ENCODE data around the gene PRKAG2. TPM values are rescaled to one million over a fixed set of nuclear protein-coding genes. Genes with fewer than 3 reads are reported as not detected.

PRKAG2 gene
- polyA plus RNA-seq, 1 of the 3 experiments (the other 2 are of a cell fraction) = 51.6 TPM

DNA sequence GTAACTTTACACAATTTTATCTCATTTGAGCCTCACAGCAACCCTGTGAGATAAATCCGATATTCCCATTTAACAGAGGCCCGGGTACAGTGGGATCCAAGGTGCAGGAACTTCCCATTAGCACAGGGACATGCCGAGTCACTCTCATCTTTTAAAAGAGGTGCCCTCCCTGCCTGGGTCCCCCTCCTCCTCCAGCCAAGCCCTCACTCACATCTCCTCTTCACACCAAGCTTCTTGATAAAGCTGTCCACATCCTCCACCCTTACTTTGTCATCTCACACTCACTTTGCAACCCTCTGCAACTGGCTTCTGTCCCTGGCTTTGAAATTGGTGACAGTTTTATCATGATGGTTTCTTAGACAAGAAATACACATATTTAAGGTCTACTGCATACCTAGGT, 212.6 kb downstream of the PRKAG2 start:
- Histone ChIP-seq H2AFZ (ENCODE audit: low read depth) (no peak overlapping the region), H3K4me2 (no peak overlapping the region), H3K9me3 (no peaks in the 10 kb centered on the region), H3K27ac (ENCODE audit: low read depth in 2 of 2, low read length in 1 of 2) (no peak overlapping the region), H3F3A (replicated peaks; ENCODE audit: insufficient read depth) (peaks cover 12% of the 10 kb centered on the region), H3K36me3 (replicated peaks in 1 of 2; ENCODE audit: control insufficient read depth in 1 of 2, insufficient read depth in 2 of 2, low read length in 1 of 2) (no peaks in the 10 kb centered on the region), H3K9ac (no peak overlapping the region), H3K27me3 (ENCODE audit: insufficient read depth) (no peaks in the 10 kb centered on the region), H3K9me2 (no peaks in the 10 kb centered on the region), H3K4me1 (ENCODE audit: control insufficient read depth in 1 of 2, insufficient read depth in 2 of 2, low read depth in 1 of 2, low read length in 1 of 2) (peaks cover 0 to 6% of the 10 kb centered on the region in 2 experiments; a peak in 1 of 4 replicates), H3K4me3 (ENCODE audit: low read depth in 2 of 2, low read length in 1 of 2) (no peak overlapping the region), H4K20me1 (ENCODE audit: insufficient read depth) (no peaks in the 10 kb centered on the region), H3K79me2 (ENCODE audit: insufficient read depth) (no peaks in the 10 kb centered on the region)
- 97% methylated on average over 3 of the region's 3 CpGs for WGBS (ENCODE audit: low lambda C conversion rate)
- no peak for TF ChIP-seq SMC3 (IDR thresholded peaks at IDR 0.05; ENCODE audit: low read depth, low read length)
- POLR2A ChIA-PET = no interaction called here
- no peak for DNase-seq
- CTCF ChIA-PET = interaction anchor here (1.1 to 5.6 kb wide), 2 partner anchors 25 to 95 kb away, joined by 4 to 19 read pairs; no protein-coding TSS in a partner anchor

DNA sequence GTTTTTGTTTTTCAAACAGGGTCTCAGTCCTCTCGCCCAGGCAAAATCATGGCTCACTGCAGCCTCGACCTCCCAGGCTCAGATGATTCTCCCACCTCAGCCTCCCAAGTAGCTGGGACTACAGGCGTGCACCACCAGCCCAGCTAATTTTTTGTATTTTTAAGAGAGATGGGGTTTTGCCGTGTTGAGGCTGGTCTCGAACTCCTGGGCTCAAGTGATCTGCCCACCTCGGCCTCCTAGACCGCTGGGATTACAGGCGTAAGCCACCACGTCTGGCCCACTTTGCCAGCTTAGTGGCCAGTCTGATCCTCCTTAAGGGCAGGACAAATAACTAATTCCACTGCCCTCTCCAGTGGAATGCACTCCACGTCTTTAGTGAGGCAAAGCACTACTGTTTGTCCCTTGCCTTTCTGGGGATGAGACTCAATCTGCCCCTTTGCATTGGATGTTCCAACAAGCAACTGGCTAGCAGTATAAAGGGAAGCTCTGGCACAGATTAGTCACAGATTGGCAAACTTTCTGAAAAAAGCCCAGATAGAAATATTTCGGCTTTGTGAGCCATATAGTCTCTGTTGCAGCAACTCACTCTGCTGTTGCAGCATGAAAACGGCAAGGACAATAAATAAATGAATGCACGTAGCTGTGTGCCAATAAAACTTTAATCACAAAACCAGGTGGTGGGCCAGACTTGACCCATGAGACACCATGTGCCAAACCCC, 213.4 kb downstream of the PRKAG2 start:
- Histone ChIP-seq H2AFZ (ENCODE audit: low read depth) (no peak overlapping the region), H3K9me2 (no peaks in the 10 kb centered on the region), H4K20me1 (ENCODE audit: insufficient read depth) (no peaks in the 10 kb centered on the region), H3K27me3 (ENCODE audit: insufficient read depth) (no peaks in the 10 kb centered on the region), H3K36me3 (replicated peaks in 1 of 2; ENCODE audit: control insufficient read depth in 1 of 2, insufficient read depth in 2 of 2, low read length in 1 of 2) (no peaks in the 10 kb centered on the region), H3K9ac (no peak overlapping the region), H3K27ac (ENCODE audit: low read depth in 2 of 2, low read length in 1 of 2) (no peak overlapping the region), H3K4me2 (no peak overlapping the region), H3K4me1 (ENCODE audit: control insufficient read depth in 1 of 2, insufficient read depth in 2 of 2, low read depth in 1 of 2, low read length in 1 of 2) (peaks cover 0 to 6% of the 10 kb centered on the region in 2 experiments; a peak in 1 of 4 replicates), H3K79me2 (ENCODE audit: insufficient read depth) (no peaks in the 10 kb centered on the region), H3K4me3 (ENCODE audit: low read depth in 2 of 2, low read length in 1 of 2) (no peak overlapping the region), H3K9me3 (no peaks in the 10 kb centered on the region), H3F3A (replicated peaks; ENCODE audit: insufficient read depth) (peaks cover 12% of the 10 kb centered on the region)
- WGBS (ENCODE audit: low lambda C conversion rate) = 77% methylated on average over 10 of the region's 13 CpGs
- CTCF ChIA-PET = interaction anchor here (5.6 kb wide), 1 partner anchor 96 kb away, joined by 19 read pairs; no protein-coding TSS in a partner anchor
- POLR2A ChIA-PET = no interaction called here
- DNase-seq = no peak
- TF ChIP-seq RCOR1 (IDR thresholded peaks at IDR 0.05; ENCODE audit: low read length) (no peak), SMC3 (IDR thresholded peaks at IDR 0.05; ENCODE audit: low read depth, low read length) (no peak), FOSL2 (IDR thresholded peaks at IDR 0.05; ENCODE audit: borderline replicate concordance, low read depth) (no peak), RAD21 (IDR thresholded peaks at IDR 0.05; ENCODE audit: low read length) (no peak), TEAD4 (IDR thresholded peaks at IDR 0.05; ENCODE audit: borderline replicate concordance, insufficient read depth) (no peak), CHD2 (IDR thresholded peaks at IDR 0.05; ENCODE audit: low read length, partially characterized antibody) (no peak), EZH2phosphoT487 (IDR thresholded peaks at IDR 0.05; ENCODE audit: borderline replicate concordance, low read depth) (no peak), JUND (IDR thresholded peaks at IDR 0.05) (no peak), RFX5 (IDR thresholded peaks at IDR 0.05; ENCODE audit: low read length) (no peak), ELF1 (IDR thresholded peaks at IDR 0.05) (no peak), TCF12 (IDR thresholded peaks at IDR 0.05) (no peak), NRF1 (IDR thresholded peaks at IDR 0.05; ENCODE audit: low read depth, low read length) (no peak)
- TF ChIP-seq, protein P1, sequence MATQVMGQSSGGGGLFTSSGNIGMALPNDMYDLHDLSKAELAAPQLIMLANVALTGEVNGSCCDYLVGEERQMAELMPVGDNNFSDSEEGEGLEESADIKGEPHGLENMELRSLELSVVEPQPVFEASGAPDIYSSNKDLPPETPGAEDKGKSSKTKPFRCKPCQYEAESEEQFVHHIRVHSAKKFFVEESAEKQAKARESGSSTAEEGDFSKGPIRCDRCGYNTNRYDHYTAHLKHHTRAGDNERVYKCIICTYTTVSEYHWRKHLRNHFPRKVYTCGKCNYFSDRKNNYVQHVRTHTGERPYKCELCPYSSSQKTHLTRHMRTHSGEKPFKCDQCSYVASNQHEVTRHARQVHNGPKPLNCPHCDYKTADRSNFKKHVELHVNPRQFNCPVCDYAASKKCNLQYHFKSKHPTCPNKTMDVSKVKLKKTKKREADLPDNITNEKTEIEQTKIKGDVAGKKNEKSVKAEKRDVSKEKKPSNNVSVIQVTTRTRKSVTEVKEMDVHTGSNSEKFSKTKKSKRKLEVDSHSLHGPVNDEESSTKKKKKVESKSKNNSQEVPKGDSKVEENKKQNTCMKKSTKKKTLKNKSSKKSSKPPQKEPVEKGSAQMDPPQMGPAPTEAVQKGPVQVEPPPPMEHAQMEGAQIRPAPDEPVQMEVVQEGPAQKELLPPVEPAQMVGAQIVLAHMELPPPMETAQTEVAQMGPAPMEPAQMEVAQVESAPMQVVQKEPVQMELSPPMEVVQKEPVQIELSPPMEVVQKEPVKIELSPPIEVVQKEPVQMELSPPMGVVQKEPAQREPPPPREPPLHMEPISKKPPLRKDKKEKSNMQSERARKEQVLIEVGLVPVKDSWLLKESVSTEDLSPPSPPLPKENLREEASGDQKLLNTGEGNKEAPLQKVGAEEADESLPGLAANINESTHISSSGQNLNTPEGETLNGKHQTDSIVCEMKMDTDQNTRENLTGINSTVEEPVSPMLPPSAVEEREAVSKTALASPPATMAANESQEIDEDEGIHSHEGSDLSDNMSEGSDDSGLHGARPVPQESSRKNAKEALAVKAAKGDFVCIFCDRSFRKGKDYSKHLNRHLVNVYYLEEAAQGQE (IDR thresholded peaks at IDR 0.05; ENCODE audit: low read depth, low read length) = no peak
- TF ChIP-seq, protein P2, sequence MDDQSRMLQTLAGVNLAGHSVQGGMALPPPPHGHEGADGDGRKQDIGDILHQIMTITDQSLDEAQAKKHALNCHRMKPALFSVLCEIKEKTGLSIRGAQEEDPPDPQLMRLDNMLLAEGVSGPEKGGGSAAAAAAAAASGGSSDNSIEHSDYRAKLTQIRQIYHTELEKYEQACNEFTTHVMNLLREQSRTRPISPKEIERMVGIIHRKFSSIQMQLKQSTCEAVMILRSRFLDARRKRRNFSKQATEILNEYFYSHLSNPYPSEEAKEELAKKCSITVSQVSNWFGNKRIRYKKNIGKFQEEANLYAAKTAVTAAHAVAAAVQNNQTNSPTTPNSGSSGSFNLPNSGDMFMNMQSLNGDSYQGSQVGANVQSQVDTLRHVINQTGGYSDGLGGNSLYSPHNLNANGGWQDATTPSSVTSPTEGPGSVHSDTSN (IDR thresholded peaks at IDR 0.05) = no peak
- TF ChIP-seq, protein P3, sequence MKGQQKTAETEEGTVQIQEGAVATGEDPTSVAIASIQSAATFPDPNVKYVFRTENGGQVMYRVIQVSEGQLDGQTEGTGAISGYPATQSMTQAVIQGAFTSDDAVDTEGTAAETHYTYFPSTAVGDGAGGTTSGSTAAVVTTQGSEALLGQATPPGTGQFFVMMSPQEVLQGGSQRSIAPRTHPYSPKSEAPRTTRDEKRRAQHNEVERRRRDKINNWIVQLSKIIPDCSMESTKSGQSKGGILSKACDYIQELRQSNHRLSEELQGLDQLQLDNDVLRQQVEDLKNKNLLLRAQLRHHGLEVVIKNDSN (IDR thresholded peaks at IDR 0.05; ENCODE audit: borderline replicate concordance, low read depth) = no peak
